ENCODE data around the gene RFC1. TPM values are rescaled to one million over a fixed set of nuclear protein-coding genes. Genes with fewer than 3 reads are reported as not detected.
"Not testable (repeated sequence)": the region's sequence is repeated elsewhere in the genome, so short reads cannot be mapped to it uniquely, and the experiment has no call there.

The RFC1 gene
- total RNA-seq, 1 donor = 49.9 TPM

GRCh38 chr4:39303871-39304270 lies 62.3 kb downstream of the RFC1 start:
- Histone ChIP-seq H3K9me3 (ENCODE audit: low read depth, low read length) (no peaks in the 10 kb centered on the region), H3K36me3 (ENCODE audit: insufficient read depth, low read length) (peaks cover 43% of the 10 kb centered on the region), H3K27ac (ENCODE audit: low read depth, low read length) (no peak overlapping the region), H3K4me3 (ENCODE audit: insufficient read depth, low read length) (no peak overlapping the region), H3K4me2 (ENCODE audit: insufficient read depth, low read length) (no peak overlapping the region), H3K27me3 (ENCODE audit: insufficient read depth, low read length) (no peaks in the 10 kb centered on the region), H3K79me2 (ENCODE audit: insufficient read depth, low read length) (peaks cover 3% of the 10 kb centered on the region), H2AFZ (ENCODE audit: low read length) (no peak overlapping the region), H3K4me1 (ENCODE audit: insufficient read depth, low read length) (peaks cover 7% of the 10 kb centered on the region), H4K20me1 (ENCODE audit: insufficient read depth, low read length) (no peaks in the 10 kb centered on the region)
- TF ChIP-seq, protein P1, sequence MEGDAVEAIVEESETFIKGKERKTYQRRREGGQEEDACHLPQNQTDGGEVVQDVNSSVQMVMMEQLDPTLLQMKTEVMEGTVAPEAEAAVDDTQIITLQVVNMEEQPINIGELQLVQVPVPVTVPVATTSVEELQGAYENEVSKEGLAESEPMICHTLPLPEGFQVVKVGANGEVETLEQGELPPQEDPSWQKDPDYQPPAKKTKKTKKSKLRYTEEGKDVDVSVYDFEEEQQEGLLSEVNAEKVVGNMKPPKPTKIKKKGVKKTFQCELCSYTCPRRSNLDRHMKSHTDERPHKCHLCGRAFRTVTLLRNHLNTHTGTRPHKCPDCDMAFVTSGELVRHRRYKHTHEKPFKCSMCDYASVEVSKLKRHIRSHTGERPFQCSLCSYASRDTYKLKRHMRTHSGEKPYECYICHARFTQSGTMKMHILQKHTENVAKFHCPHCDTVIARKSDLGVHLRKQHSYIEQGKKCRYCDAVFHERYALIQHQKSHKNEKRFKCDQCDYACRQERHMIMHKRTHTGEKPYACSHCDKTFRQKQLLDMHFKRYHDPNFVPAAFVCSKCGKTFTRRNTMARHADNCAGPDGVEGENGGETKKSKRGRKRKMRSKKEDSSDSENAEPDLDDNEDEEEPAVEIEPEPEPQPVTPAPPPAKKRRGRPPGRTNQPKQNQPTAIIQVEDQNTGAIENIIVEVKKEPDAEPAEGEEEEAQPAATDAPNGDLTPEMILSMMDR (IDR thresholded peaks at IDR 0.05; ENCODE audit: extremely low read depth, low read depth, low read length) = no peak
- DNase-seq (ENCODE audit: insufficient read length, low spot score, missing footprints) = no peak

DNA sequence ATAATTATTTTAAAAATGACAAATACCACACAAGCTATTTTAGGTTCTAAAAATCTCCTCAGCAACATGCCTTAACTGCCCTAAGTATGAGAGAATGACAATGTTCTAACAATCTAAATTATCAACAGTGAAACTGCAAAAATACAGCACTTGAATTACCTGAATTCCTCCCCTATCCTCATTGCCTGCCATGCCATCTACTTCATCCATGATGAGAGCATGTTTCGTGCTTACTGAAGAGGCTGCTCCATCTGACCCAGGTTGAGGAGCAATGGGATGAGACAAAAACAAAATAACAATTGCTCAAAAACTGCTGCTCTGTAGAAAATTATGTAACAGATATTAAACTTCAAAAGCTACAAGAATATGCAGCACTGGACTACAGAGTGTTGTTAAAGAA lies 63.3 kb downstream of the RFC1 start:
- TF ChIP-seq, protein P1 (IDR thresholded peaks at IDR 0.05; ENCODE audit: extremely low read depth, low read depth, low read length) = no peak
- Histone ChIP-seq H4K20me1 (ENCODE audit: insufficient read depth, low read length) (no peaks in the 10 kb centered on the region), H2AFZ (ENCODE audit: low read length) (no peak overlapping the region), H3K27ac (ENCODE audit: low read depth, low read length) (no peak overlapping the region), H3K36me3 (ENCODE audit: insufficient read depth, low read length) (peaks cover 43% of the 10 kb centered on the region), H3K4me1 (ENCODE audit: insufficient read depth, low read length) (peaks cover 7% of the 10 kb centered on the region), H3K9me3 (ENCODE audit: low read depth, low read length) (no peaks in the 10 kb centered on the region), H3K4me2 (ENCODE audit: insufficient read depth, low read length) (no peak overlapping the region), H3K4me3 (ENCODE audit: insufficient read depth, low read length) (no peak overlapping the region), H3K27me3 (ENCODE audit: insufficient read depth, low read length) (no peaks in the 10 kb centered on the region), H3K79me2 (ENCODE audit: insufficient read depth, low read length) (peaks cover 3% of the 10 kb centered on the region)
- DNase-seq (ENCODE audit: insufficient read length, low spot score, missing footprints) = no peak

GRCh38 chr4:39295784-39296183 lies 70.4 kb downstream of the RFC1 start:
- DNase-seq (ENCODE audit: insufficient read length, low spot score, missing footprints) = no peak
- Histone ChIP-seq H3K27ac (ENCODE audit: low read depth, low read length) (no peak overlapping the region), H3K79me2 (ENCODE audit: insufficient read depth, low read length) (no peaks in the 10 kb centered on the region), H3K36me3 (ENCODE audit: insufficient read depth, low read length) (peaks cover 49% of the 10 kb centered on the region), H3K9me3 (ENCODE audit: low read depth, low read length) (no peaks in the 10 kb centered on the region), H4K20me1 (ENCODE audit: insufficient read depth, low read length) (no peaks in the 10 kb centered on the region), H3K4me2 (ENCODE audit: insufficient read depth, low read length) (no peak overlapping the region), H3K4me3 (ENCODE audit: insufficient read depth, low read length) (no peak overlapping the region), H3K4me1 (ENCODE audit: insufficient read depth, low read length) (no peaks in the 10 kb centered on the region), H2AFZ (ENCODE audit: low read length) (no peak overlapping the region), H3K27me3 (ENCODE audit: insufficient read depth, low read length) (no peaks in the 10 kb centered on the region)
- TF ChIP-seq, protein P1 (IDR thresholded peaks at IDR 0.05; ENCODE audit: extremely low read depth, low read depth, low read length) = no peak

DNA sequence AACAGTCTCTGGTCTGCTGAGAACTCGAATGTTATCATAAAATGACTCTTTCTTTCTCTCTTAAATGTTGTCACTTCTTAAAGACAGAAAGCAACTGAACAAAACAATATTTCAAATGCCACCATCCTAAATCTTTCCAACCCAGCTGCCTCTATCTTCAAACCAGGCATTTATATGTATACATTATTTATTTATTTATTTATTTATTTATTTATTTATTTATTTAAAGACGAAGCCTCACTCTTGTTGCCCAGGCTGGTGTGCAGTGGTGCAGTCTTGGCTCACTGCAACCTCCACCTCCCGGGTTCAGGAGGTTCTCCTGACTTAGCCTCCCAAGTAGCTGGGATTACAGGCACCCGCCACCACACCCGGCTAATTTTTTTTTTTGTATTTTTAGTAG lies 73.7 kb downstream of the RFC1 start:
- H3K4me3 ChIP-seq (ENCODE audit: insufficient read depth, low read length); H3K9me3 ChIP-seq (ENCODE audit: low read depth, low read length); H3K27ac ChIP-seq (ENCODE audit: low read depth, low read length); H3K4me2 ChIP-seq (ENCODE audit: insufficient read depth, low read length); H3K4me1 ChIP-seq (ENCODE audit: insufficient read depth, low read length); H2AFZ ChIP-seq (ENCODE audit: low read length); DNase-seq (ENCODE audit: insufficient read length, low spot score, missing footprints); H3K27me3 ChIP-seq (ENCODE audit: insufficient read depth, low read length); H4K20me1 ChIP-seq (ENCODE audit: insufficient read depth, low read length); H3K79me2 ChIP-seq (ENCODE audit: insufficient read depth, low read length): not testable (repeated sequence)
- peaks cover 58% of the 10 kb centered on the region for H3K36me3 ChIP-seq (ENCODE audit: insufficient read depth, low read length)
